ENCODE data around the gene NIBAN1.
"Not testable (repeated sequence)": the region's sequence is repeated elsewhere in the genome, so short reads cannot be mapped to it uniquely, and the experiment has no call there.

The NIBAN1 gene

GRCh38 chr1:184971522-184972265, 2.6 kb downstream of the NIBAN1 start:
- no peak for DNase-seq

GRCh38 chr1:184970691-184971161, 3.6 kb downstream of the NIBAN1 start:
- no peak for DNase-seq

- no peak for DNase-seq
Measured at GRCh38 chr1:184966989-184967388, 7.3 kb downstream of the NIBAN1 start.

GRCh38 chr1:184965944-184966860, 8.1 kb downstream of the NIBAN1 start:
- no peak for DNase-seq

GRCh38 chr1:184965439-184965838, 8.9 kb downstream of the NIBAN1 start:
- no peak for DNase-seq

GRCh38 chr1:184959626-184960025, 14.7 kb downstream of the NIBAN1 start:
- no peak for DNase-seq

- DNase-seq, result no peak
Measured at GRCh38 chr1:184958554-184959353, 15.6 kb downstream of the NIBAN1 start.

GRCh38 chr1:184957901-184958300, 16.4 kb downstream of the NIBAN1 start:
- DNase-seq, result not testable (repeated sequence)

- no peak for DNase-seq
Measured at GRCh38 chr1:184956999-184957700, 17.2 kb downstream of the NIBAN1 start.

GRCh38 chr1:184954232-184954995, 19.9 kb downstream of the NIBAN1 start:
- no peak for DNase-seq

- no peak for DNase-seq
Measured at GRCh38 chr1:184953600-184954219, 20.6 kb downstream of the NIBAN1 start.

- no peak for DNase-seq
Measured at GRCh38 chr1:184952428-184952827, 21.9 kb downstream of the NIBAN1 start.

- DNase-seq, result no peak
Measured at GRCh38 chr1:184951788-184952187, 22.5 kb downstream of the NIBAN1 start.

- DNase-seq, result no peak
Measured at GRCh38 chr1:184950906-184951305, 23.4 kb downstream of the NIBAN1 start.

- DNase-seq, result no peak
Measured at GRCh38 chr1:184950227-184950626, 24.1 kb downstream of the NIBAN1 start.

- DNase-seq, result no peak
Measured at GRCh38 chr1:184947497-184948256, 26.6 kb downstream of the NIBAN1 start.

- DNase-seq, result no peak
Measured at GRCh38 chr1:184945678-184946412, 28.5 kb downstream of the NIBAN1 start.

GRCh38 chr1:184945029-184945428, 29.3 kb downstream of the NIBAN1 start:
- no peak for DNase-seq

- DNase-seq, result no peak
Measured at GRCh38 chr1:184943998-184944397, 30.3 kb downstream of the NIBAN1 start.

GRCh38 chr1:184941735-184942134, 32.6 kb downstream of the NIBAN1 start:
- DNase-seq, result no peak
